HepG2 (cell line): ENCODE measurements around the gene METTL4. TPM values are rescaled to one million over a fixed set of nuclear protein-coding genes. Genes with fewer than 3 reads are reported as not detected.

Experiments
- CBFB ChIP-seq: sonication (generic); formaldehyde crosslinking; IDR thresholded peaks from 2 replicates; pipeline ENCODE4 v1.4.0; 2020; ENCODE audit warnings: missing genetic modification reagents
- ETV5 ChIP-seq: IDR thresholded peaks from 2 replicates; pipeline ENCODE4 v1.6.1; 2018; ENCODE audit warnings: missing biosample characterization, missing genetic modification reagents, inconsistent platforms, borderline replicate concordance
- GTF3A ChIP-seq: sonication (generic); formaldehyde crosslinking; conservative IDR thresholded peaks from 2 replicates; pipeline ENCODE4 v1.4.0; 2020; ENCODE audit warnings: mild to moderate bottlenecking, missing genetic modification reagents
- KDM1A ChIP-seq: IDR thresholded peaks from 2 replicates; pipeline ENCODE4 v1.6.1; 2016; ENCODE audit warnings: missing compliant biosample characterization
- KDM4B ChIP-seq: sonication (generic); formaldehyde crosslinking; IDR thresholded peaks from 2 replicates; pipeline ENCODE4 v1.4.0; 2020; ENCODE audit warnings: missing genetic modification reagents
- KLF11 ChIP-seq: IDR thresholded peaks from 2 replicates; pipeline ENCODE4 v1.6.1; 2016; ENCODE audit warnings: missing compliant biosample characterization
- PHF8 ChIP-seq: sonication (generic); formaldehyde crosslinking; IDR thresholded peaks from 2 replicates; pipeline ENCODE4 v1.5.0; 2020; ENCODE audit warnings: missing genetic modification reagents
- PRMT3 ChIP-seq: sonication (generic); formaldehyde crosslinking; IDR thresholded peaks from 2 replicates; pipeline ENCODE4 v1.8.1; 2022; ENCODE audit warnings: low read depth, mild to moderate bottlenecking, moderate library complexity, missing genetic modification reagents, borderline replicate concordance
- PTBP1 ChIP-seq: fragments of 200-400 bp; formaldehyde crosslinking; IDR thresholded peaks from 2 replicates; pipeline ENCODE4 v1.6.1; 2018; ENCODE audit warnings: low read length, low read depth; ENCODE audit not compliant: poor library complexity, severe bottlenecking
- TBX3 ChIP-seq: fragments of 450-650 bp; IDR thresholded peaks from 2 replicates; pipeline ENCODE4 v1.6.1; 2017; ENCODE audit warnings: antibody characterized with exemption, mild to moderate bottlenecking, inconsistent platforms, borderline replicate concordance
- TCF7L2 ChIP-seq: IDR thresholded peaks from 2 replicates; pipeline ENCODE4 v1.6.1; 2011; ENCODE audit warnings: mild to moderate bottlenecking, low read depth, low read length, moderate library complexity
- ZBTB7A ChIP-seq: sonication (generic); formaldehyde crosslinking; IDR thresholded peaks from 2 replicates; pipeline ENCODE4 v1.8.0; 2022; ENCODE audit warnings: mild to moderate bottlenecking, missing genetic modification reagents
- ZFP90 ChIP-seq: sonication (generic); formaldehyde crosslinking; IDR thresholded peaks from 2 replicates; pipeline ENCODE4 v1.8.0; 2022; ENCODE audit warnings: missing genetic modification reagents, mild to moderate bottlenecking, inconsistent platforms, borderline replicate concordance
- ZNF3 ChIP-seq: IDR thresholded peaks from 2 replicates; pipeline ENCODE4 v1.7.0; 2017; ENCODE audit warnings: inconsistent platforms
- ZNF430 ChIP-seq: sonication (generic); formaldehyde crosslinking; IDR thresholded peaks from 2 replicates; pipeline ENCODE4 v1.9.0; 2021; ENCODE audit warnings: mild to moderate bottlenecking, missing genetic modification reagents
- ZNF709 ChIP-seq: sonication (generic); formaldehyde crosslinking; IDR thresholded peaks from 2 replicates; pipeline ENCODE4 v1.5.0; 2020; ENCODE audit warnings: mild to moderate bottlenecking, missing genetic modification reagents
- ZNF720 ChIP-seq: sonication (generic); formaldehyde crosslinking; IDR thresholded peaks from 2 replicates; pipeline ENCODE4 v1.4.0; 2020; ENCODE audit warnings: missing genetic modification reagents
- ZNF746 ChIP-seq: sonication (generic); formaldehyde crosslinking; IDR thresholded peaks from 2 replicates; pipeline ENCODE4 v1.8.0; 2022; ENCODE audit warnings: mild to moderate bottlenecking, missing genetic modification reagents
- ZNF790 ChIP-seq: sonication (generic); formaldehyde crosslinking; IDR thresholded peaks from 2 replicates; pipeline ENCODE4 v1.8.0; 2022; ENCODE audit warnings: missing genetic modification reagents, mild to moderate bottlenecking, borderline replicate concordance
- ZNF850 ChIP-seq: sonication (generic); formaldehyde crosslinking; conservative IDR thresholded peaks from 2 replicates; pipeline ENCODE4 v1.9.0; 2021; ENCODE audit warnings: mild to moderate bottlenecking, missing genetic modification reagents
- polyA plus RNA-seq, 8 experiments: library from polyadenylated mRNA; depleted of rRNA in 3 of 8; stranded (reverse) in 7 of 8; unstranded in 1 of 8; fragments of >200 nt; fragmentation: Illumina TruSeq in 4 of 8; extraction: Trizol in 4 of 8; gene quantifications; 2 replicates each; pipeline versions ENCODE4 v1.2.1 to v1.2.3, GENCODE V29; 2011 to 2016; ENCODE audit warnings: low read depth in 4 of 8, missing spikeins in 1 of 8, mixed read lengths in 1 of 8; ENCODE audit not compliant: insufficient read depth in 1 of 8
- total RNA-seq, 5 experiments: library from RNA; depleted of rRNA; stranded (reverse); fragments of >200 nt; fragmentation: Illumina TruSeq; extraction: Trizol; gene quantifications; 2 replicates each; pipeline ENCODE4 v1.2.3, GENCODE V29; 2016; ENCODE audit warnings: low read depth in 1 of 5
- TF ChIP-seq, protein P1 (sequence below): sonication (generic); formaldehyde crosslinking; IDR thresholded peaks from 2 replicates; pipeline ENCODE4 v1.4.0; 2020; ENCODE audit warnings: mild to moderate bottlenecking, missing genetic modification reagents
- TF ChIP-seq, protein P2 (sequence below): sonication (generic); formaldehyde crosslinking; IDR thresholded peaks from 2 replicates; pipeline ENCODE4 v1.5.0; 2020; ENCODE audit warnings: mild to moderate bottlenecking, missing genetic modification reagents, moderate library complexity
- TF ChIP-seq, protein P3 (sequence below): sonication (generic); formaldehyde crosslinking; IDR thresholded peaks from 2 replicates; pipeline ENCODE4 v1.8.0; 2022; ENCODE audit warnings: mild to moderate bottlenecking, missing genetic modification reagents; ENCODE audit not compliant: insufficient replicate concordance
- TF ChIP-seq, protein P4 (sequence below): sonication (generic); formaldehyde crosslinking; IDR thresholded peaks from 2 replicates; pipeline ENCODE4 v1.8.0; 2022; ENCODE audit warnings: low read depth, missing genetic modification reagents

The METTL4 gene
- total and polyA plus RNA-seq, 2 of the 13 experiments (the other 11 are each of a cell fraction or from before 2014, with no cell fraction given), result 6.8 to 8.1 TPM

DNA sequence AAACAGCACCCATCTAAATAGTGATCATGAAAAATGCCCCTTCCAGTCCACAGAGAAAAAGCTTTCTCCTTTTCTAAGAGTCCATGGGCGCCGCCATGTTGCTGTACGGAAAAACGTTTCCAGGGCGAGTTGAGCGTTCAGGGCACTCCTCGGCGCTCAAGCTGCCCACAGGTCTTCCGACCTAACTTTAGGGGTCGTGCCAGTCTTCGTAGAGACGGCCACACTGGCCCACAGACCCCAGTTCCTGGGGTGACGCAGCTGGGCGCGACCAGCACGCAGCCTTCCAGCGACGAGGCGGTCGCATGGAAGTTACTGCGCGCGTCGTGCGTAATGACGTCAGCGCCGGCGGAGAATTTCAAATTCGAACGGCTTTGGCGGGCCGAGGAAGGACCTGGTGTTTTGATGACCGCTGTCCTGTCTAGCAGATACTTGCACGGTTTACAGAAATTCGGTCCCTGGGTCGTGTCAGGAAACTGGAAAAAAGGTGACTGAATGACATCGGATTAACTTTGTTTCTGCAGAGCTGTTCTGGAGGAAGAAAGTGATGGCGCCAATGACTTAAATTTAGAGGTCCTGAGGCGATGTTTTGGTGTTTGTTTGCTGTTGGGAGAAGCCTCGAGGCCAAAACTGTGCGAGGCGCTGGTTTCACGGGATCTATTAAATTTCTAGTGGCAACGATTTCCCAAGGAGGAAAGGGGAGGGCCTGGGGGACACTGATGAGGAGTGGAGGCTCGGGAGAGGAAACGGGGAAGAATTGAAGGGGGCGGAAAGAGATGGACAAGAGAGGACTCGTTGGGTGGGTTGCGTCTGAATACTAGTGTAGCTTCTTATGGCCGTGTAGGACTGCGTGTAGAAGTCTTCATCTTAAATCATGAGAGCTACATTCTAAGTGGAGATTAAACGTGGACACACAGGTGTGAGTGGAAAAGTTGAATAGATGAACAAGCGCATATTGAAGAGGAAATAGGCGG is at the start of gene METTL4, which contains the start of gene NDC80 (continued):
- TF ChIP-seq, protein P1, sequence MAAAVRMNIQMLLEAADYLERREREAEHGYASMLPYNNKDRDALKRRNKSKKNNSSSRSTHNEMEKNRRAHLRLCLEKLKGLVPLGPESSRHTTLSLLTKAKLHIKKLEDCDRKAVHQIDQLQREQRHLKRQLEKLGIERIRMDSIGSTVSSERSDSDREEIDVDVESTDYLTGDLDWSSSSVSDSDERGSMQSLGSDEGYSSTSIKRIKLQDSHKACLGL (CRISPR knock-in tag), result peak; percentile 64; the same call in 1 of the 2 replicates
- TF ChIP-seq CBFB (CRISPR knock-in tag) (peak; percentile 87), ZNF850 (CRISPR knock-in tag) (no peak), TCF7L2 (no peak), KDM1A (CRISPR knock-in tag) (no peak), PHF8 (CRISPR knock-in tag) (peak; percentile 80), ZNF3 (no peak), ETV5 (CRISPR knock-in tag) (no peak; the same call in 1 of the 2 replicates), ZFP90 (CRISPR knock-in tag) (0 out of 2 replicates have a peak, but pooled peaks have one; percentile 54), KDM4B (CRISPR knock-in tag) (no peak), ZNF720 (no peak), PRMT3 (CRISPR knock-in tag) (peak; percentile 94; the same call in 1 of the 2 replicates), GTF3A (0 out of 2 replicates have a peak, but pooled peaks have one; percentile 66), ZNF709 (CRISPR knock-in tag) (no peak), KLF11 (CRISPR knock-in tag) (no peak), ZNF746 (CRISPR knock-in tag) (no peak), ZNF790 (CRISPR knock-in tag) (no peak), PTBP1 (no peak), TBX3 (no peak), ZBTB7A (peak; percentile 62; the same call in 1 of the 2 replicates), ZNF430 (CRISPR knock-in tag) (peak; percentile 65; the same call in 1 of the 2 replicates)
- TF ChIP-seq, protein P2, sequence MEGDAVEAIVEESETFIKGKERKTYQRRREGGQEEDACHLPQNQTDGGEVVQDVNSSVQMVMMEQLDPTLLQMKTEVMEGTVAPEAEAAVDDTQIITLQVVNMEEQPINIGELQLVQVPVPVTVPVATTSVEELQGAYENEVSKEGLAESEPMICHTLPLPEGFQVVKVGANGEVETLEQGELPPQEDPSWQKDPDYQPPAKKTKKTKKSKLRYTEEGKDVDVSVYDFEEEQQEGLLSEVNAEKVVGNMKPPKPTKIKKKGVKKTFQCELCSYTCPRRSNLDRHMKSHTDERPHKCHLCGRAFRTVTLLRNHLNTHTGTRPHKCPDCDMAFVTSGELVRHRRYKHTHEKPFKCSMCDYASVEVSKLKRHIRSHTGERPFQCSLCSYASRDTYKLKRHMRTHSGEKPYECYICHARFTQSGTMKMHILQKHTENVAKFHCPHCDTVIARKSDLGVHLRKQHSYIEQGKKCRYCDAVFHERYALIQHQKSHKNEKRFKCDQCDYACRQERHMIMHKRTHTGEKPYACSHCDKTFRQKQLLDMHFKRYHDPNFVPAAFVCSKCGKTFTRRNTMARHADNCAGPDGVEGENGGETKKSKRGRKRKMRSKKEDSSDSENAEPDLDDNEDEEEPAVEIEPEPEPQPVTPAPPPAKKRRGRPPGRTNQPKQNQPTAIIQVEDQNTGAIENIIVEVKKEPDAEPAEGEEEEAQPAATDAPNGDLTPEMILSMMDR (CRISPR knock-in tag), result peak; percentile 38; the same call in 1 of the 2 replicates
- TF ChIP-seq, protein P3, sequence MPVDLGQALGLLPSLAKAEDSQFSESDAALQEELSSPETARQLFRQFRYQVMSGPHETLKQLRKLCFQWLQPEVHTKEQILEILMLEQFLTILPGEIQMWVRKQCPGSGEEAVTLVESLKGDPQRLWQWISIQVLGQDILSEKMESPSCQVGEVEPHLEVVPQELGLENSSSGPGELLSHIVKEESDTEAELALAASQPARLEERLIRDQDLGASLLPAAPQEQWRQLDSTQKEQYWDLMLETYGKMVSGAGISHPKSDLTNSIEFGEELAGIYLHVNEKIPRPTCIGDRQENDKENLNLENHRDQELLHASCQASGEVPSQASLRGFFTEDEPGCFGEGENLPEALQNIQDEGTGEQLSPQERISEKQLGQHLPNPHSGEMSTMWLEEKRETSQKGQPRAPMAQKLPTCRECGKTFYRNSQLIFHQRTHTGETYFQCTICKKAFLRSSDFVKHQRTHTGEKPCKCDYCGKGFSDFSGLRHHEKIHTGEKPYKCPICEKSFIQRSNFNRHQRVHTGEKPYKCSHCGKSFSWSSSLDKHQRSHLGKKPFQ (CRISPR knock-in tag), result no peak
- TF ChIP-seq, protein P4, sequence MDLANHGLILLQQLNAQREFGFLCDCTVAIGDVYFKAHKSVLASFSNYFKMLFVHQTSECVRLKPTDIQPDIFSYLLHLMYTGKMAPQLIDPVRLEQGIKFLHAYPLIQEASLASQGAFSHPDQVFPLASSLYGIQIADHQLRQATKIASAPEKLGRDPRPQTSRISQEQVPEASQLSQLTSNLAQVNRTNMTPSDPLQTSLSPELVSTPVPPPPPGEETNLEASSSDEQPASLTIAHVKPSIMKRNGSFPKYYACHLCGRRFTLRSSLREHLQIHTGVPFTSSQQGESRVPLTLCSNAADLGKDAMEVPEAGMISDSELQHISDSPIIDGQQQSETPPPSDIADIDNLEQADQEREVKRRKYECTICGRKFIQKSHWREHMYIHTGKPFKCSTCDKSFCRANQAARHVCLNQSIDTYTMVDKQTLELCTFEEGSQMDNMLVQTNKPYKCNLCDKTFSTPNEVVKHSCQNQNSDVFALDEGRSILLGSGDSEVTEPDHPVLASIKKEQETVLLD, result peak; percentile 88
